C4-2B (cell line): ENCODE data around the gene VWF.

ENCODE experiments used
- H3K27ac ChIP-seq: fragments of 450-650 bp; 2 replicates; pipeline ENCODE4 v1.5.1; 2017
- ZFX ChIP-seq: fragments of 450-650 bp; IDR thresholded peaks from 2 replicates; pipeline ENCODE4 v1.6.1; 2017
- TF ChIP-seq, protein P1 (sequence below): fragments of 450-650 bp; conservative IDR thresholded peaks from 2 replicates; pipeline ENCODE4 v1.5.1; 2017; ENCODE audit warnings: mild to moderate bottlenecking

VWF gene

DNA sequence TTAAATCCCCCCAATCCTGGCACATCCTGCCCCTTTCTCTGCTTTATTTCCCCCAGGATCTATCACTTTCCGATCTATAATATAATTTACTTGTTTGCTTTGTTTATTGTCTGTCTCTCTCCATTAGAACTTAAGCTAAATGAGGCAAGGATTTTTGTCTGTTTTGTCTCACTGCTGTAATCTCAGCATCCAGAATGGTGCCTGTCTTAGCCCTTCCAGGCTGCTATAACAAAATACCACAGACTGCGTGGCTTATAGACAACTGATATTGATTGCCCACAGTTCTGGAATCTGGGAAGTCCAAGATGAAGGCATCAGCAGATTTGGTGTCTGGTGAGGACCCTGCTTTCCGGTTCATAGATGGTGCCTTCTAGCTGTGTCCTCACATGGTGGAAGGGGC, 65.2 kb downstream of the VWF start:
- no peak overlapping the region; the same call in 1 of the 2 replicates for H3K27ac ChIP-seq
- TF ChIP-seq, protein P1, sequence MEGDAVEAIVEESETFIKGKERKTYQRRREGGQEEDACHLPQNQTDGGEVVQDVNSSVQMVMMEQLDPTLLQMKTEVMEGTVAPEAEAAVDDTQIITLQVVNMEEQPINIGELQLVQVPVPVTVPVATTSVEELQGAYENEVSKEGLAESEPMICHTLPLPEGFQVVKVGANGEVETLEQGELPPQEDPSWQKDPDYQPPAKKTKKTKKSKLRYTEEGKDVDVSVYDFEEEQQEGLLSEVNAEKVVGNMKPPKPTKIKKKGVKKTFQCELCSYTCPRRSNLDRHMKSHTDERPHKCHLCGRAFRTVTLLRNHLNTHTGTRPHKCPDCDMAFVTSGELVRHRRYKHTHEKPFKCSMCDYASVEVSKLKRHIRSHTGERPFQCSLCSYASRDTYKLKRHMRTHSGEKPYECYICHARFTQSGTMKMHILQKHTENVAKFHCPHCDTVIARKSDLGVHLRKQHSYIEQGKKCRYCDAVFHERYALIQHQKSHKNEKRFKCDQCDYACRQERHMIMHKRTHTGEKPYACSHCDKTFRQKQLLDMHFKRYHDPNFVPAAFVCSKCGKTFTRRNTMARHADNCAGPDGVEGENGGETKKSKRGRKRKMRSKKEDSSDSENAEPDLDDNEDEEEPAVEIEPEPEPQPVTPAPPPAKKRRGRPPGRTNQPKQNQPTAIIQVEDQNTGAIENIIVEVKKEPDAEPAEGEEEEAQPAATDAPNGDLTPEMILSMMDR, result no peak
- no peak for TF ChIP-seq ZFX

- TF ChIP-seq, protein P1, result no peak
- no peak for TF ChIP-seq ZFX
- peak overlapping the region; percentile 38 for H3K27ac ChIP-seq
Measured at GRCh38 chr12:6058481-6059161, 65.8 kb downstream of the VWF start.

DNA sequence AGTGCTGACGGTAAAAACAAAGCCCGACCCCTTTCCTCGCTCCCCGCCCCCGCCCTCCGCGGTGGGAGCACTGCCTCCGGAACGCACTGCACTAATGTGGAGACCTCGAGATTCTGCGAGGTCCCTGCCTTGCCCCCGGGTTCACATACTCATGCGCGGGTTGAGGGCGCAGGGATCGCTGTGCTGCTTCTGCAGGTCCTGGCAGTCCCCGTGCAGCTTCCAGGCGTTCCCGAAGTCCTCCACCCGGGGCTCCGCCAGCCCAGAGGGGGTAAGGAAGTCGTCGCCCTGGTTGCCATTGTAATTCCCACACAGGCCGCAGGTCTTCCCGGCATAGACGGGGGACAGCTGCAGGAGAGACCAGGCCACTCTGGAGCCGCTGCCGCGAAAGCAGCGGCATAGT, 66.8 kb downstream of the VWF start:
- TF ChIP-seq, protein P1, result no peak
- TF ChIP-seq ZFX, result no peak
- H3K27ac ChIP-seq, result no peak overlapping the region

- TF ChIP-seq, protein P1, result peak; percentile 43
- TF ChIP-seq ZFX, result no peak
- H3K27ac ChIP-seq, result no peak overlapping the region
Measured at GRCh38 chr12:6056406-6057240, 67.8 kb downstream of the VWF start.

GRCh38 chr12:6053541-6053940, 70.9 kb downstream of the VWF start:
- no peak overlapping the region for H3K27ac ChIP-seq
- TF ChIP-seq, protein P1, result no peak
- no peak for TF ChIP-seq ZFX

GRCh38 chr12:6052940-6053329, 71.5 kb downstream of the VWF start:
- no peak overlapping the region for H3K27ac ChIP-seq
- no peak for TF ChIP-seq ZFX

DNA sequence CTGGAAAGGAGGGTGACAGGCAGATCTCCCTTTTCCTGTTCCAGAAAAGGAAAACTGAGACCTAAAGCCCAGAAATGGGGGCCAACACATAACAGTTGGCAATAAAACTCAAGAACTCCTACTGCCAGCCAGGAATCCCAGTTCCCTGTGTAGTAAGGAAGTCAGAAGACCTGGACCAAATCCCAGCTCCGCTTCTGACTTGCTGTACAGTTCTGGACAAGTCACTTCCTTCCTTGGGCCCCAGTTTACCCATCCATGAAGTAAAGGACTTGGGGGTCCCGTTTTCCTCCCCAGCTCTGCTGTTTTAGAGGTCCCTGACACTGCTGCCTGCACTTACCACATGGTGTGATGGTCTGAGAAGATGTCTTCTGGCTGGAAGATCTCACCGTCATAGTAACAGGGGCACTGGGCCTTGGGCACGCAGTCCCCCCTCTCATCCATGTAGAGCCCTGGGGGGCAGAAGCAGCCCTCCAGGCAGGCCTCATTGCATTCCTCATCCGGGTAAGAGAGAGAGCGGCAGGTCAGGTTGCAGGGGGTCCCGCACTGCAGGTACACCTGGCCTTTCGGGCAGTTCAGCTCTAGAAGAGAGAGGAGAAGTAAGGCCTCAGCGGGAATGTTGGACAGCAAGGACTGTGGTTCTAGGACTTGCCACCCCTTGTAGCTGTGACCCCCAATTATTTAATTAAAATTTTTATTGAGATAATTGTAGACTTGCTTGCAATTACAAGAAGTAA, 72.1 kb downstream of the VWF start:
- no peak for TF ChIP-seq ZFX
- TF ChIP-seq, protein P1, result no peak

More for the DNA sequence above, 72.1 kb downstream of the VWF start:
- no peak overlapping the region for H3K27ac ChIP-seq
